ENCODE data around the gene GSTA4. TPM values are rescaled to one million over a fixed set of nuclear protein-coding genes. Genes with fewer than 3 reads are reported as not detected.

Gene GSTA4
- total and polyA plus RNA-seq, 2 experiments from 2014 or later, result 19.3 to 29.9 TPM

DNA sequence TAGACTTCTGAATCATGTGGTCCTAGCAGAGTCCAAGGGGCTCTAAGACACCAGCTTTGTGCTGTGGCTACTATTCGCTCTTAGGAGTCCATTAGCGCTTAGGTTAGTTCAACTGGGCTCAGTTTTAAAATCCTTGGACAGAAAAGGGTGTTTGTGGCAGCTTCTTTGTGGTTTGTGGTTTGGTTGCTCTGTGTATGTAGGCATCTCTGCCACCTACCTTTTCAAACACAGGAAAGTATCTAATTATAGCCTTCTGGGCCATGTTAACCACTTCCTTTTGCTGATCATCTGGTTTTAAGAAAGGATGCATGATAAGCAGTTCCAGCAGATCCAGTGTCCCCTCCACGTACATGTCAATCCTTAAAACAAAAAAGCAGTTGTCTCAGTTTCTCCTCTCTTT is 10.8 kb downstream of the GSTA4 start:
- no peak for ATAC-seq

More for the DNA sequence above, 10.8 kb downstream of the GSTA4 start:
- no peak for DNase-seq (ENCODE audit: low spot score)
- H3K4me3 ChIP-seq, result no peak overlapping the region
- H3K27ac ChIP-seq (ENCODE audit: low read depth), result no peak overlapping the region
- Mint-ChIP-seq H3K4me3 (no peak overlapping the region), H3K27ac (no peak overlapping the region), H3K36me3 (ENCODE audit: low read depth) (peaks cover 16% of the 10 kb centered on the region; the same call in 2 of the 3 replicates), H3K9me3 (no peaks in the 10 kb centered on the region), H3K4me1 (peaks cover 6% of the 10 kb centered on the region; the same call in 2 of the 3 replicates), H3K27me3 (ENCODE audit: insufficient read depth, low read depth, poor library complexity) (no peaks in the 10 kb centered on the region)
- H3K36me3 ChIP-seq (ENCODE audit: insufficient read depth), result peaks cover 10% of the 10 kb centered on the region
- peaks cover 4% of the 10 kb centered on the region; the same call in 1 of the 2 replicates for H3K4me1 ChIP-seq (ENCODE audit: insufficient read depth)
- no peaks in the 10 kb centered on the region for H3K27me3 ChIP-seq (ENCODE audit: insufficient read depth)
- H3F3A ChIP-seq (replicated peaks; ENCODE audit: low read depth), result no peaks in the 10 kb centered on the region
- TF ChIP-seq ZNF462 (CRISPR knock-in tag; IDR thresholded peaks at IDR 0.05), result no peak
- TF ChIP-seq STAT1 (IDR thresholded peaks at IDR 0.05; ENCODE audit: unreplicated experiment), result no peak
- no peak for TF ChIP-seq EZH2 (IDR thresholded peaks at IDR 0.05; ENCODE audit: low read depth, unreplicated experiment)
- TF ChIP-seq, protein P1, sequence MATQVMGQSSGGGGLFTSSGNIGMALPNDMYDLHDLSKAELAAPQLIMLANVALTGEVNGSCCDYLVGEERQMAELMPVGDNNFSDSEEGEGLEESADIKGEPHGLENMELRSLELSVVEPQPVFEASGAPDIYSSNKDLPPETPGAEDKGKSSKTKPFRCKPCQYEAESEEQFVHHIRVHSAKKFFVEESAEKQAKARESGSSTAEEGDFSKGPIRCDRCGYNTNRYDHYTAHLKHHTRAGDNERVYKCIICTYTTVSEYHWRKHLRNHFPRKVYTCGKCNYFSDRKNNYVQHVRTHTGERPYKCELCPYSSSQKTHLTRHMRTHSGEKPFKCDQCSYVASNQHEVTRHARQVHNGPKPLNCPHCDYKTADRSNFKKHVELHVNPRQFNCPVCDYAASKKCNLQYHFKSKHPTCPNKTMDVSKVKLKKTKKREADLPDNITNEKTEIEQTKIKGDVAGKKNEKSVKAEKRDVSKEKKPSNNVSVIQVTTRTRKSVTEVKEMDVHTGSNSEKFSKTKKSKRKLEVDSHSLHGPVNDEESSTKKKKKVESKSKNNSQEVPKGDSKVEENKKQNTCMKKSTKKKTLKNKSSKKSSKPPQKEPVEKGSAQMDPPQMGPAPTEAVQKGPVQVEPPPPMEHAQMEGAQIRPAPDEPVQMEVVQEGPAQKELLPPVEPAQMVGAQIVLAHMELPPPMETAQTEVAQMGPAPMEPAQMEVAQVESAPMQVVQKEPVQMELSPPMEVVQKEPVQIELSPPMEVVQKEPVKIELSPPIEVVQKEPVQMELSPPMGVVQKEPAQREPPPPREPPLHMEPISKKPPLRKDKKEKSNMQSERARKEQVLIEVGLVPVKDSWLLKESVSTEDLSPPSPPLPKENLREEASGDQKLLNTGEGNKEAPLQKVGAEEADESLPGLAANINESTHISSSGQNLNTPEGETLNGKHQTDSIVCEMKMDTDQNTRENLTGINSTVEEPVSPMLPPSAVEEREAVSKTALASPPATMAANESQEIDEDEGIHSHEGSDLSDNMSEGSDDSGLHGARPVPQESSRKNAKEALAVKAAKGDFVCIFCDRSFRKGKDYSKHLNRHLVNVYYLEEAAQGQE (IDR thresholded peaks at IDR 0.05; ENCODE audit: unreplicated experiment), result no peak
- no peak for TF ChIP-seq ZNF331 (CRISPR knock-in tag; IDR thresholded peaks at IDR 0.05; ENCODE audit: low read depth)
- no peak for TF ChIP-seq JUNB (IDR thresholded peaks at IDR 0.05; ENCODE audit: unreplicated experiment)
- TF ChIP-seq ZNF114 (CRISPR knock-in tag; IDR thresholded peaks at IDR 0.05), result no peak
- TF ChIP-seq ETS1 (IDR thresholded peaks at IDR 0.05), result no peak
- TF ChIP-seq, protein P2, sequence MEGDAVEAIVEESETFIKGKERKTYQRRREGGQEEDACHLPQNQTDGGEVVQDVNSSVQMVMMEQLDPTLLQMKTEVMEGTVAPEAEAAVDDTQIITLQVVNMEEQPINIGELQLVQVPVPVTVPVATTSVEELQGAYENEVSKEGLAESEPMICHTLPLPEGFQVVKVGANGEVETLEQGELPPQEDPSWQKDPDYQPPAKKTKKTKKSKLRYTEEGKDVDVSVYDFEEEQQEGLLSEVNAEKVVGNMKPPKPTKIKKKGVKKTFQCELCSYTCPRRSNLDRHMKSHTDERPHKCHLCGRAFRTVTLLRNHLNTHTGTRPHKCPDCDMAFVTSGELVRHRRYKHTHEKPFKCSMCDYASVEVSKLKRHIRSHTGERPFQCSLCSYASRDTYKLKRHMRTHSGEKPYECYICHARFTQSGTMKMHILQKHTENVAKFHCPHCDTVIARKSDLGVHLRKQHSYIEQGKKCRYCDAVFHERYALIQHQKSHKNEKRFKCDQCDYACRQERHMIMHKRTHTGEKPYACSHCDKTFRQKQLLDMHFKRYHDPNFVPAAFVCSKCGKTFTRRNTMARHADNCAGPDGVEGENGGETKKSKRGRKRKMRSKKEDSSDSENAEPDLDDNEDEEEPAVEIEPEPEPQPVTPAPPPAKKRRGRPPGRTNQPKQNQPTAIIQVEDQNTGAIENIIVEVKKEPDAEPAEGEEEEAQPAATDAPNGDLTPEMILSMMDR (conservative IDR thresholded peaks at IDR 0.05; ENCODE audit: low read depth in 2 of 2), result no peak
- no peak for TF ChIP-seq EZH2phosphoT487 (IDR thresholded peaks at IDR 0.05; ENCODE audit: unreplicated experiment)
- no peak for TF ChIP-seq POLR2AphosphoS5 (IDR thresholded peaks at IDR 0.05; ENCODE audit: low read depth)
- TF ChIP-seq NANOG (IDR thresholded peaks at IDR 0.05; ENCODE audit: borderline replicate concordance), result no peak
- TF ChIP-seq CREB1 (CRISPR knock-in tag; IDR thresholded peaks at IDR 0.05; ENCODE audit: low read depth), result no peak
- no peak overlapping the region for H2AFZ ChIP-seq
- H3K79me2 ChIP-seq (replicated peaks; ENCODE audit: insufficient read depth), result no peaks in the 10 kb centered on the region
- 0 out of 2 replicates have a peak, but pooled peaks cover 3% of the 10 kb centered on the region for H4K20me1 ChIP-seq (replicated peaks; ENCODE audit: insufficient read depth)
- no peak overlapping the region for H3K4me2 ChIP-seq
- no peaks in the 10 kb centered on the region for H3K9me2 ChIP-seq (ENCODE audit: insufficient read depth)
